Measurements from ENCODE around the gene MBD5.

Gene MBD5

DNA sequence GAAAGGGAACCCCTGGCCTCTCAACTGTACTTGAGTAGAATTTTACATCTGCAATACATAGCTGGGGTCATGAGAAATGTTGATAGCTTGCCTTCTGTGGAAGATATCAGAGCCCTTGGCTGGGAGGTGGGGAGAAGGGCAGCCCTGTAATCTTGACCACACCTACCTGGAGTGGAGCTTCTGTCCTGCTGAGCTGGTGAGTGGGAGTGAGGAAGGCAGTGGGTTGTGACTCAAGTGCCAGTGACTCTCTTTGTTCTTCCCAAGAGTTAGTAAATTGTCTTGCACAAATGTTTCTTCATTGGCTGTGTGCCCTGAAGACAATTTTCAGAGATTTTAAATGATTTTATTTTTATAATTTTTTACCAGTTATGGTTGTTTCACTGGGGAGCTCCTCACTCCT is 277.3 kb downstream of the MBD5 start:
- Histone ChIP-seq H3K9ac (ENCODE audit: low read depth, low read length) (no peak overlapping the region), H3K36me3 (ENCODE audit: insufficient read depth, low read length) (no peaks in the 10 kb centered on the region), H3K9me3 (ENCODE audit: insufficient read depth, low read length, severe bottlenecking) (no peaks in the 10 kb centered on the region), H3K27me3 (ENCODE audit: insufficient read depth, low read length, poor library complexity) (no peaks in the 10 kb centered on the region), H4K20me1 (ENCODE audit: insufficient read depth, low read length) (no peaks in the 10 kb centered on the region), H2AFZ (ENCODE audit: low read depth, low read length) (no peak overlapping the region), H3K27ac (ENCODE audit: low read length) (no peak overlapping the region), H3K4me3 (ENCODE audit: low read depth in 1 of 2, low read length in 2 of 2) (no peak overlapping the region), H3K4me1 (ENCODE audit: insufficient read depth, low read length) (no peaks in the 10 kb centered on the region), H3K79me2 (ENCODE audit: insufficient read depth, low read length) (no peaks in the 10 kb centered on the region), H3K4me2 (ENCODE audit: insufficient read depth, low read length) (no peak overlapping the region)
- TF ChIP-seq EZH2 (IDR thresholded peaks at IDR 0.05; ENCODE audit: borderline replicate concordance, low read depth, low read length, severe bottlenecking) = no peak
- TF ChIP-seq, protein P1, sequence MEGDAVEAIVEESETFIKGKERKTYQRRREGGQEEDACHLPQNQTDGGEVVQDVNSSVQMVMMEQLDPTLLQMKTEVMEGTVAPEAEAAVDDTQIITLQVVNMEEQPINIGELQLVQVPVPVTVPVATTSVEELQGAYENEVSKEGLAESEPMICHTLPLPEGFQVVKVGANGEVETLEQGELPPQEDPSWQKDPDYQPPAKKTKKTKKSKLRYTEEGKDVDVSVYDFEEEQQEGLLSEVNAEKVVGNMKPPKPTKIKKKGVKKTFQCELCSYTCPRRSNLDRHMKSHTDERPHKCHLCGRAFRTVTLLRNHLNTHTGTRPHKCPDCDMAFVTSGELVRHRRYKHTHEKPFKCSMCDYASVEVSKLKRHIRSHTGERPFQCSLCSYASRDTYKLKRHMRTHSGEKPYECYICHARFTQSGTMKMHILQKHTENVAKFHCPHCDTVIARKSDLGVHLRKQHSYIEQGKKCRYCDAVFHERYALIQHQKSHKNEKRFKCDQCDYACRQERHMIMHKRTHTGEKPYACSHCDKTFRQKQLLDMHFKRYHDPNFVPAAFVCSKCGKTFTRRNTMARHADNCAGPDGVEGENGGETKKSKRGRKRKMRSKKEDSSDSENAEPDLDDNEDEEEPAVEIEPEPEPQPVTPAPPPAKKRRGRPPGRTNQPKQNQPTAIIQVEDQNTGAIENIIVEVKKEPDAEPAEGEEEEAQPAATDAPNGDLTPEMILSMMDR (IDR thresholded peaks at IDR 0.05; ENCODE audit: borderline replicate concordance, extremely low read depth, low read length, poor library complexity, severe bottlenecking) = no peak
- no peak for DNase-seq
- ATAC-seq (ENCODE audit: insufficient read depth, low read depth) = no peak

DNA sequence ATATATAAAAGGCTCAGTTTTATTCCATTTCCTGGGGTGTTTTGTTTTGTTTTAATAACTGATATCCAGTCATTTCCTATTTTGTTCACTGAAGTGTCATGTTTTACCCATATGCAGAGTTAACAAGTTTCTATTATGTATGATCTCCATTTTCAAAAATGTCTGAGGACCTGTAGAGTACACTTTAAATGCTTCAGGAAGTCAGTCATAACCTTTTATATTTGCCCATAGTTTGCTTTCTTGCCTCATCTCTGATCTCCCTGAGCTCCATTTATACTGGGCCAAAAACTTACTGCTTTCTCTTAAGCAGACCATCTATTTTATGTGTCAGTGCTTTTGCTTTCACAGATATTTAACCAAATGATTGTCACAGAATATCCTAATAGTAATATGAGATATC is 278.7 kb downstream of the MBD5 start:
- Histone ChIP-seq H4K20me1 (ENCODE audit: insufficient read depth, low read length) (no peaks in the 10 kb centered on the region), H3K36me3 (ENCODE audit: insufficient read depth, low read length) (no peaks in the 10 kb centered on the region), H3K27me3 (ENCODE audit: insufficient read depth, low read length, poor library complexity) (no peaks in the 10 kb centered on the region), H3K79me2 (ENCODE audit: insufficient read depth, low read length) (no peaks in the 10 kb centered on the region), H3K9me3 (ENCODE audit: insufficient read depth, low read length, severe bottlenecking) (no peaks in the 10 kb centered on the region), H3K4me2 (ENCODE audit: insufficient read depth, low read length) (no peak overlapping the region), H3K4me1 (ENCODE audit: insufficient read depth, low read length) (no peaks in the 10 kb centered on the region), H3K27ac (ENCODE audit: low read length) (no peak overlapping the region), H3K9ac (ENCODE audit: low read depth, low read length) (no peak overlapping the region), H3K4me3 (ENCODE audit: low read depth in 1 of 2, low read length in 2 of 2) (no peak overlapping the region), H2AFZ (ENCODE audit: low read depth, low read length) (no peak overlapping the region)
- TF ChIP-seq, protein P1 (IDR thresholded peaks at IDR 0.05; ENCODE audit: borderline replicate concordance, extremely low read depth, low read length, poor library complexity, severe bottlenecking) = no peak
- no peak for TF ChIP-seq EZH2 (IDR thresholded peaks at IDR 0.05; ENCODE audit: borderline replicate concordance, low read depth, low read length, severe bottlenecking)
- ATAC-seq (ENCODE audit: insufficient read depth, low read depth) (no peak), DNase-seq (no peak)

DNA sequence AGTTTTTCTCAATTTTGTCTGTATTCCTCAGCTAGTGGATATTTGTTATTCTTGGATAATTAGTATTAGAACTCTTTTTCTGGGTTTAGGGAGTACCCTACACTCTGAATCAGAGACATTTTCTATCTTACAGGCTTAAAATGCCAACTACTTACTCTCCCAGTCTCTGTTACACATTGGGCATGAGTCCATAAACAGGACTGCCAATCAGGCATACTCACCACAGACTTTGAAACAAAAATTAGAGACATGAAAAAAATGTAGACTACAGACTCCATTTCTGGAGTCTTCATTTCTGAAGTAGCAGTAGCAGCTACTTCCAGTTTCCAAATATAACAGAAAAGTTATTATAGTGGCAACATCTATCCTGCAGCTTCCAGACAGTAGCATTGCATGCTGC is 279.7 kb downstream of the MBD5 start:
- Histone ChIP-seq H3K4me2 (ENCODE audit: insufficient read depth, low read length) (no peak overlapping the region), H3K9me3 (ENCODE audit: insufficient read depth, low read length, severe bottlenecking) (no peaks in the 10 kb centered on the region), H4K20me1 (ENCODE audit: insufficient read depth, low read length) (no peaks in the 10 kb centered on the region), H3K79me2 (ENCODE audit: insufficient read depth, low read length) (no peaks in the 10 kb centered on the region), H3K9ac (ENCODE audit: low read depth, low read length) (no peak overlapping the region), H3K4me1 (ENCODE audit: insufficient read depth, low read length) (no peaks in the 10 kb centered on the region), H2AFZ (ENCODE audit: low read depth, low read length) (no peak overlapping the region), H3K27me3 (ENCODE audit: insufficient read depth, low read length, poor library complexity) (no peaks in the 10 kb centered on the region), H3K27ac (ENCODE audit: low read length) (no peak overlapping the region), H3K4me3 (ENCODE audit: low read depth in 1 of 2, low read length in 2 of 2) (no peak overlapping the region), H3K36me3 (ENCODE audit: insufficient read depth, low read length) (no peaks in the 10 kb centered on the region)
- DNase-seq = no peak
- no peak for TF ChIP-seq EZH2 (IDR thresholded peaks at IDR 0.05; ENCODE audit: borderline replicate concordance, low read depth, low read length, severe bottlenecking)
- TF ChIP-seq, protein P1 (IDR thresholded peaks at IDR 0.05; ENCODE audit: borderline replicate concordance, extremely low read depth, low read length, poor library complexity, severe bottlenecking) = no peak
- ATAC-seq (ENCODE audit: insufficient read depth, low read depth) = no peak

DNA sequence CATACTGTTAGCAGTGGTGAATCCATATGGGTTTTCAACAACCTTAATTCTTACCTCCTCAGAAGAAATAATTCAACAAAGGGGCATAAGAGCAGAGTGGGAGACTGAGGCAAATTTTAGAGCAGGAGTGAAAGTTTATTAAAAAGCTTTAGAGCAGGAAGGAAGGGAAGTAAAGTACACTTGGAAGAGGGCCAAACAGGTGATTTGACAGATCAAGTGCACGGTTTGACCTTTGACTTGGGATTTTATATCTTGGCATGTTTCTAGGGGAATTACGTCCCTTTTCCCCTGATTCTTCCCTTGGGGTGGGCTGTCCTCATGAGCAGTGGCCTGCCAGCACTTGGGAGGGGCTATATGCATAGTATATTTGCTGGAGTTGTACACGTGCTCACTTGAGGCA is 280.5 kb downstream of the MBD5 start:
- no peak for TF ChIP-seq EZH2 (IDR thresholded peaks at IDR 0.05; ENCODE audit: borderline replicate concordance, low read depth, low read length, severe bottlenecking)
- TF ChIP-seq, protein P1 (IDR thresholded peaks at IDR 0.05; ENCODE audit: borderline replicate concordance, extremely low read depth, low read length, poor library complexity, severe bottlenecking) = no peak
- H3K79me2 ChIP-seq (ENCODE audit: insufficient read depth, low read length) = no peaks in the 10 kb centered on the region
- no peaks in the 10 kb centered on the region for H3K9me3 ChIP-seq (ENCODE audit: insufficient read depth, low read length, severe bottlenecking)
- no peak overlapping the region for H2AFZ ChIP-seq (ENCODE audit: low read depth, low read length)
- no peak overlapping the region for H3K9ac ChIP-seq (ENCODE audit: low read depth, low read length)
- ATAC-seq (ENCODE audit: insufficient read depth, low read depth) = no peak
- no peaks in the 10 kb centered on the region for H3K36me3 ChIP-seq (ENCODE audit: insufficient read depth, low read length)
- H3K27me3 ChIP-seq (ENCODE audit: insufficient read depth, low read length, poor library complexity) = no peaks in the 10 kb centered on the region
- H3K4me1 ChIP-seq (ENCODE audit: insufficient read depth, low read length) = no peaks in the 10 kb centered on the region
- H3K27ac ChIP-seq (ENCODE audit: low read length) = no peak overlapping the region
- DNase-seq = no peak
- H3K4me2 ChIP-seq (ENCODE audit: insufficient read depth, low read length) = no peak overlapping the region
- H3K4me3 ChIP-seq (ENCODE audit: low read depth in 1 of 2, low read length in 2 of 2) = no peak overlapping the region
- no peaks in the 10 kb centered on the region for H4K20me1 ChIP-seq (ENCODE audit: insufficient read depth, low read length)
